ENCODE results near the gene GSTCD. TPM values are rescaled to one million over a fixed set of nuclear protein-coding genes. Genes with fewer than 3 reads are reported as not detected.
"Not testable (repeated sequence)": the region's sequence is repeated elsewhere in the genome, so short reads cannot be mapped to it uniquely, and the experiment has no call there.

GSTCD gene, protein sequence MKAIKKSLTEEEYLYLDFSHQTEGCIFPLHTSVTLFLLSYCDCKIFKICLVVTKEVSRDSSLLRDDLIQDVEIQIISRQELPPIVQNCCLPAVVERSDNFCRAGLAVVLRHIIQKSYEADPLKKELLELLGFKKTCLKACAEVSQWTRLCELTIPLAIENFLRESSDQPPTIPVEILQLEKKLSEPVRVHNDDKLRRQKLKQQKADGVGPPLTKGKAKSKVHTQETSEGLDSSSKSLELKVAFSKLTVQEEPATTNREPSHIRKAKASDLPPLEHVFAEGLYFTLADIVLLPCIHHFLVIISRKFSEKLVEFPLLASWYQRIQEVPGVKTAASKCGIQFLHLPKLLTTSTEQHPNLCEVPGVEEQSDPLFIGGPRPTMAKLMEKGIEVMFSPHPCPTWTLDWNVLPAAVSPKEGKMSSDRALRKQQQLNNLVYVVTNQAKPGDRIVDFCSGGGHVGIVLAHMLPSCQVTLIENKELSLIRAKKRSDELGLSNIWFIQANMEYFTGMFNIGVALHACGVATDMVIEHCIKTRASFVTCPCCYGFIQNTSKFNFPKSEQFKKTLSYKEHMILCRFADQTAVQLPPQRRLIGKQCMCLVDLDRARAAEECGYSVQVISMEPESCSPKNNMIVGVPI
- total RNA-seq (24.2 TPM), polyA plus RNA-seq (3.7 TPM)

- no peaks in the 10 kb centered on the region for H3K36me3 ChIP-seq (ENCODE audit: insufficient read depth)
- peak within 1 kb of the TSS; percentile 90 for H3K4me3 ChIP-seq (ENCODE audit: low read depth, low read length)
- H3K4me1 ChIP-seq (ENCODE audit: insufficient read depth): no peaks in the 10 kb centered on the region
- peak within 1 kb of the TSS; percentile 59 for H3K27ac ChIP-seq (ENCODE audit: low read depth)
- under 1% methylated on average over 63 of the region's 63 CpGs for WGBS
- DNase-seq (ENCODE audit: extremely low spot score): peak; percentile 91
Observed at GRCh38 chr4:105708181-105709080, at the start of gene GSTCD, which contains the start of gene INTS12. Gene GSTCD, plus strand, starts transcription at chr4:105708784. Its CDS starts 8,830 bp downstream, at chr4:105717614. Gene INTS12, minus strand, starts transcription at chr4:105708689. Its CDS starts 8,684 bp downstream, at chr4:105700005.

GRCh38 chr4:105659190-105659589 lies 49.4 kb upstream of the GSTCD start:
- WGBS: 76% methylated on average over 6 of the region's 6 CpGs
- H3K27ac ChIP-seq (ENCODE audit: low read depth): no peak overlapping the region
- no peak overlapping the region for H3K4me3 ChIP-seq (ENCODE audit: low read depth, low read length)
- no peaks in the 10 kb centered on the region for H3K4me1 ChIP-seq (ENCODE audit: insufficient read depth)
- H3K36me3 ChIP-seq (ENCODE audit: insufficient read depth): no peaks in the 10 kb centered on the region
- DNase-seq (ENCODE audit: extremely low spot score): no peak

GRCh38 chr4:105661028-105661427 lies 47.6 kb upstream of the GSTCD start:
- no peaks in the 10 kb centered on the region for H3K36me3 ChIP-seq (ENCODE audit: insufficient read depth)

DNA sequence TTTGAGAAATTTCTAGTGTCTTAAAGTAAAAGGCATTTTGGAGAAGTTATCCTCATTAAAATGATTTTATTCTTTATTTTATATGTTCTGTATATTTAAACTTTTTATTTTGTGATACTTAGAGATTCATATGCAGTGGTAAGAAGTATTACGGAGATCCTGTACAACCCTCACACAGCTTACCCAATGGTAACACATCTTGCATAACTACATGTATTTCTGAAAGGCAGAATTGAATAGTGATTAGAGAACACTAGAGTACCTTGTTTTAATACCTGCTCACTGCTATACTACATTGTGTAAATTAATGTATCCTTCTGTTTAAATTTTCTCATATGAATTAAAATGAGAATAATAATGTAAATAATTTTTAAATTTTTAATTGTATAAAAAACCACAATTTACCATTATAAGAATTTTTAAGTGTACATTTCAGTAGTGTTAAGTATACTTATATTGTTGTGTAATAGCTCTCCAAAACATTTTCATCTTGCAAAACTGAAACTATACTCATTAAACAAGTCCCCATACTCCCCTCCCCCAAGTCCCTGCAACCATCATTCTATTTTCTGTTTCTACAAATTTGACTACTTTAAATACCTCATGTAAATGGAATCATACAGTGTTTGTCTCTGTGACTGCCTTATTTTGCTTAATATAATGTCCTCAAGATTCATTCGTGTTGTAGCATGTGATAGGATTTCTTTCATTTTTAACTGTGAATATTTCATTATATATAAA lies 45.5 kb upstream of the GSTCD start:
- 95% methylated on average over 2 of the region's 2 CpGs for whole genome bisulfite sequencing
- no peaks in the 10 kb centered on the region for H3K36me3 ChIP-seq (ENCODE audit: insufficient read depth)
- no peaks in the 10 kb centered on the region for H3K4me1 ChIP-seq (ENCODE audit: insufficient read depth)
- no peak overlapping the region for H3K4me3 ChIP-seq (ENCODE audit: low read depth, low read length)
- H3K27ac ChIP-seq (ENCODE audit: low read depth): no peak overlapping the region
- DNase-seq (ENCODE audit: extremely low spot score): no peak

More at GRCh38 chr4:105661028-105661427, 47.6 kb upstream of the GSTCD start:
- WGBS: 80% methylated on average over 3 of the region's 3 CpGs
- no peak for DNase-seq (ENCODE audit: extremely low spot score)
- H3K4me1 ChIP-seq (ENCODE audit: insufficient read depth): no peaks in the 10 kb centered on the region
- H3K27ac ChIP-seq (ENCODE audit: low read depth): no peak overlapping the region
- H3K4me3 ChIP-seq (ENCODE audit: low read depth, low read length): no peak overlapping the region

DNA sequence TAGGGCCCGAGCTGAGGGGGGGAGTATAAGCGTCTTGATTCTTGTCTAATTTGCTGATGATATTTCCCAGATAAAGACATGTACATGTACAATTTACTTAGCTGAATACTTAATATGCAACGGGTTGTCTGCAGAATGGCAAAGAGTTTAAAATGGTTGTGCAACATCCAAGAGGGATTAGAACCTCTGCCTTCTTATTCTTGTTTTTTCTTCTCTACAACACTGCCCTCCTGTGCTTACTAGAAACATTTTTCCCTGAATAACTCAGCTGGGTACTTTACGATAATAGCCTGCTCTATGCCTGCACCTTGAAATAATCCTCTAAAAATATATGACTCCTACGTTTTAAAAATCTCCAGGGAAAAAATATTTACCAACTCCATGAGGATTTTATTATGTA lies 41.9 kb upstream of the GSTCD start:
- Histone ChIP-seq H3K27ac (ENCODE audit: low read depth) (no peak overlapping the region), H3K4me1 (ENCODE audit: insufficient read depth) (no peaks in the 10 kb centered on the region), H3K4me3 (ENCODE audit: low read depth, low read length) (no peak overlapping the region), H3K36me3 (ENCODE audit: insufficient read depth) (no peaks in the 10 kb centered on the region)
- DNase-seq (ENCODE audit: extremely low spot score): no peak
- 40% methylated on average over 5 of the region's 5 CpGs for WGBS

DNA sequence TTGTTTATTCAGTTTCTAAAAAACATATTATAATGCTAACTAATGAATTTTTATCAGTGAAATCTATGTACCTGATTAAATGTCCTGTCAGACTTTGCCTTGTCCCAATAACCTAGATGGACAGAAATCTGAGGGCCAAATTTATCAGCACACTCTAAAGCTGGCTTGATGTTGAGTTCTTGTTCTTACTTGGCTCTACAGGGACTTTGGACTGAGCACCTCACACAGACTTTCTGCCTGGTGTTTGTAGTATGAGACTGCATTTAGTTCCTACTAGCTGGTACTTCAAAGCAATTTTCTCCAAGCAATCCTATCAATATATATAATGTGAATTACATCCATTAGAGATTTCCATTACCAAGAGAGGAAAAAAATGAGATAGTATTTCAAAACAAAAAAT lies 37.9 kb upstream of the GSTCD start:
- no peaks in the 10 kb centered on the region for H3K36me3 ChIP-seq (ENCODE audit: insufficient read depth)
- no peak overlapping the region for H3K27ac ChIP-seq (ENCODE audit: low read depth)
- H3K4me1 ChIP-seq (ENCODE audit: insufficient read depth): no peaks in the 10 kb centered on the region
- DNase-seq (ENCODE audit: extremely low spot score): no peak
- no peak overlapping the region for H3K4me3 ChIP-seq (ENCODE audit: low read depth, low read length)

DNA sequence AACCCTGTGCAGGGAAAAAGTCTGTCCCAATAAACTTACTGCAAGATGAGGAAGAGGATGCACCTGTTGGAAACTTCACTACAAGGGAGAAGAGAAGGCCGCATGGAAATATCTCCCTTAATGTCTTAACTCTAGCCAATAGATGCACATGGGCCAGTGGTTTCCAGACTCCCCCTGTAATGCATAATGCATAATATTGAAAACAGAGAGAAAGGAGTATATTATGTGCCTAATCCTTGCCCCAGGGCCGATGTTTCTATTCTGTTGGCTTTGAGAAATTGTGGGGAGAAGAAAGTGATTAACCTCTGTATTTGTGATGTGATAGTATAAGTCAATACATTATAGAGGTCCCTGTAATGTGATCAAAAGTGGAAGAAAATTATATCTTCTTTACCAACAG lies 37.3 kb upstream of the GSTCD start:
- H3K27ac ChIP-seq (ENCODE audit: low read depth): no peak overlapping the region
- H3K4me3 ChIP-seq (ENCODE audit: low read depth, low read length): no peak overlapping the region
- WGBS: 79% methylated on average over 2 of the region's 2 CpGs
- no peak for DNase-seq (ENCODE audit: extremely low spot score)
- no peaks in the 10 kb centered on the region for H3K4me1 ChIP-seq (ENCODE audit: insufficient read depth)
- no peaks in the 10 kb centered on the region for H3K36me3 ChIP-seq (ENCODE audit: insufficient read depth)

- H3K4me1 ChIP-seq (ENCODE audit: insufficient read depth): no peaks in the 10 kb centered on the region
- H3K36me3 ChIP-seq (ENCODE audit: insufficient read depth): no peaks in the 10 kb centered on the region
- H3K4me3 ChIP-seq (ENCODE audit: low read depth, low read length): no peak overlapping the region
- no peak overlapping the region for H3K27ac ChIP-seq (ENCODE audit: low read depth)
- DNase-seq (ENCODE audit: extremely low spot score): no peak
- WGBS: 88% methylated on average over 1 of the region's 1 CpG
Observed at GRCh38 chr4:105674011-105674410, 34.6 kb upstream of the GSTCD start.

DNA sequence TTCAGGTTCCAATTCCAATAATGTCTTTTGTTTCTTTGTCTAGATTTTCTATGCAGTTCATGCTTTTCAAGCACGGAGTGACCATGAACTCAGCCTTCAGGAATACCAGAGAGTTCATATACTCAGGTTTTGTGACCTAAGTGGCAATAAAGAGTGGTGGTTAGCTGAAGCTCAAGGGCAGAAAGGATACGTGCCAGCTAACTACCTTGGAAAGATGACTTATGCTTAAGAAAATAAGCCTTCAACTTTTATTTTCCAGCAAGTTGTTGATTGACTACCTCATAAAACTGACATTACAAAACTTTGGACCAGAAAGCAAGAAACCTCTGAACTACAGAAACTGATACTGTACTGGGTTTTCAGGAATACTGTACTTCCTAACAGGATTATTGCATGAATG lies 30.9 kb upstream of the GSTCD start:
- DNase-seq (ENCODE audit: extremely low spot score): no peak
- WGBS: 71% methylated on average over 2 of the region's 2 CpGs
- no peak overlapping the region for H3K27ac ChIP-seq (ENCODE audit: low read depth)
- H3K36me3 ChIP-seq (ENCODE audit: insufficient read depth): no peaks in the 10 kb centered on the region
- H3K4me1 ChIP-seq (ENCODE audit: insufficient read depth): no peaks in the 10 kb centered on the region
- no peak overlapping the region for H3K4me3 ChIP-seq (ENCODE audit: low read depth, low read length)

GRCh38 chr4:105679186-105679585 lies 29.4 kb upstream of the GSTCD start:
- no peak overlapping the region for H3K27ac ChIP-seq (ENCODE audit: low read depth)
- H3K36me3 ChIP-seq (ENCODE audit: insufficient read depth): no peaks in the 10 kb centered on the region
- no peak overlapping the region for H3K4me3 ChIP-seq (ENCODE audit: low read depth, low read length)
- DNase-seq (ENCODE audit: extremely low spot score): no peak
- 67% methylated on average over 2 of the region's 2 CpGs for WGBS
- no peaks in the 10 kb centered on the region for H3K4me1 ChIP-seq (ENCODE audit: insufficient read depth)

DNA sequence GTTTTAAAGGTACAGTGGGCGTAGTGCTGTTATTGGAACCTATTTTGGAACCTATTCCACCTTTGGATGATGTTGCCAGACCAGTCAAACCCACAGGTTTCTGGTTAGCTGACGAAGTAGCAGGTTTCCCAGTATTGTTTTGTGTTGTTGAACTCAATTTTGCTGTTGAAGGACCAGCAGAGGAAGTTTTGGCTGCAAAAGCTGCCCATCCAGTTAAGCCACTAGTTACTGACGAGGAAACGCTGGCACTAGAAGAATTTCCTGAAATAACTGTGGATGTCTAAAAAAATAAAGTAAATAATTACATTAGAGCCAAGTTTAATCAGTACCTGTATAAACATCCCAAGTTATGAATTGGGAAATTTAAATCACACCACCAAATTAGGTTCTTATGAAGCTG lies 25.5 kb upstream of the GSTCD start:
- Histone ChIP-seq H3K4me3 (ENCODE audit: low read depth, low read length) (no peak overlapping the region), H3K36me3 (ENCODE audit: insufficient read depth) (no peaks in the 10 kb centered on the region), H3K27ac (ENCODE audit: low read depth) (no peak overlapping the region), H3K4me1 (ENCODE audit: insufficient read depth) (no peaks in the 10 kb centered on the region)
- WGBS: 74% methylated on average over 4 of the region's 4 CpGs
- peak; percentile 15 for DNase-seq (ENCODE audit: extremely low spot score)

DNA sequence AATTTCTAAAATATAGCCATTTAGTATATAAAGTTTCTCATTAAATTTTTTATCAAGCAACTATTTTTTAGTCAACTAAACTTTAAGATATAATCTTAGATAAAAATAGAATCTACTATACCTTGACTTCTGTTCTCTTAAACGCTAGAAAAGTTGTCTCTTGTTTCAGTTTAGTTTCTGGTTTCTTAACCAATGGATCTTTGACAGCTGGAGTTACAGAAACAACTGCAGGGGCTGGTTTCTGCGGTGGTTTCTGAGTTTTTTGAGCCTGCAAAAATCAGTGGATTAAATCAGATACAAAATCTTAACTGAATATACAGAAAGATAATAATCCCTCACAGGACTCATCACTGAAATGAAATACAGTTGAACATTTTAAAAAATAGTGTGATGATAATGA lies 22.0 kb upstream of the GSTCD start:
- 92% methylated on average over 2 of the region's 2 CpGs for whole genome bisulfite sequencing
- DNase-seq (ENCODE audit: extremely low spot score): no peak
- H3K36me3 ChIP-seq (ENCODE audit: insufficient read depth): peaks cover 2% of the 10 kb centered on the region

GRCh38 chr4:105694812-105695211 lies 13.8 kb upstream of the GSTCD start:
- H3K4me1 ChIP-seq (ENCODE audit: insufficient read depth); H3K4me3 ChIP-seq (ENCODE audit: low read depth, low read length); DNase-seq (ENCODE audit: extremely low spot score); H3K36me3 ChIP-seq (ENCODE audit: insufficient read depth); H3K27ac ChIP-seq (ENCODE audit: low read depth): not testable (repeated sequence)
- 97% methylated on average over 5 of the region's 5 CpGs for WGBS

More for the DNA sequence above, 22.0 kb upstream of the GSTCD start:
- Histone ChIP-seq H3K4me3 (ENCODE audit: low read depth, low read length) (no peak overlapping the region), H3K27ac (ENCODE audit: low read depth) (no peak overlapping the region), H3K4me1 (ENCODE audit: insufficient read depth) (no peaks in the 10 kb centered on the region)
